HG03095 (cell line): ENCODE measurements around the gene MAP3K1.

Experiments used
- ATAC-seq: cut with Tn5 transposase; IDR thresholded peaks from one replicate; pipeline ENCODE4 v1.9.1; 2021; ENCODE audit warnings: moderate library complexity; ENCODE audit not compliant: unreplicated experiment

MAP3K1 gene

DNA sequence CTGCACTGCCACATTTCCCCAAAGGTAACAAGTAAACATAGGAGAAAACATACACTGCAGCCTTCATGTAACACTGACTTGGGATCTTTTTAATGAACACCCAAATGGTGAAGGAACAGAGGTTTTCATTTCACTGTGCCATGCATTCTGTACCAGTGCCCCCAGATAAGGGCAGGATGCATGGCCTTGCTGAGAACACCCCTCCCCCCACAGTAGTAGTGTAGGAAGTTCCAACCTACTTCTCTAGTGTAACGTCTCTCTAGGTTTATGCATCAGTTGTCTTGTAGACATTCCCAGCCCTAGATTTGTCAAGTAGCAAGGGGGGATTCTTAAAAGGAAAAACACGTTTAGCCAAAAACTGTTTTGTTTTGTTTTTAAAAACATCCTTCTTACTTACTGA is 29.9 kb downstream of the MAP3K1 start:
- ATAC-seq = no peak

DNA sequence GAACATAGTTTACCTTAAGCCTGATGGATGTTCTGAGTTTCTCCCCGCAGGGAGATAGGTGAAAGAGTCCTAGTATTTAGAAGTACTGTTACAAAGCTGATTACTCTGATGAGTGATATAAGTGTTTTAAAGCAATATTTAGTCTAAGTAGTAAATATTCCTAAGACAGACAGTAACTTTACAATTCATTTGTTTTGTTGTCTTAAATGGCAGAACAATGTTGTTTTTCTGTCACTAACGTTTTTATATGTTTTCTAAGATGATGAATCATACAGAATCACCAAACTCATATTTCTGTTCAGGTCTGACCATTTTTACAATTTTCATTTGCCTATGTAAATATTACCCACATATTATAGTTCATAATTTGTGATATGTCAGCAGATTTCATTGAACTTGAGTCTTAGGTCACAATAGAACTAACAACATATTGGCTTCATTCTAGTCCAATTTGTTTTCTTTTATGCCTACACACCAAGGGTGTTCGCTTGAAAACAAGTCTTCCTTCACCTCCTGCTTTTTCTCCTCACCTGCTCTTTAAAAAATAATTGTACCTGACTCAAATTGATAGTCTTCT is 30.6 kb downstream of the MAP3K1 start:
- no peak for ATAC-seq

DNA sequence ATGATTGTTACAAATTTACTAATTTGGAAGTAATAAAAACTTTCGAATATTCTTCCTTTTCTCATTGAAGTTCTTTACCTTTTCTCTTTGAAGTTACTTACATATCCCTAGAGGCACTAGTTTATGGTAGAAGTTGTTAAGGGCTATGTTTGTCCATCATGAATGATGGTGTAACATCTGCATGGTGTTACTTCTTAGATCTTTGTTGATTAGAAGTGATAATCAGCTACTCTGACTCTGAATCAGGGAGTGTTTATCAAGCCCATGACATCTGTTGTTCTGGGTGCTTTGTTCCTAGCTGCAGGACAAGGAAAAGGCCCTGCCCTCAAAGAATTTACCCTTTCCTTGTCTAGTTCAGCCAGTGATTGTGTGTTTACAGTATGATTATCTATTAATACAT is 32.9 kb downstream of the MAP3K1 start:
- no peak for ATAC-seq

DNA sequence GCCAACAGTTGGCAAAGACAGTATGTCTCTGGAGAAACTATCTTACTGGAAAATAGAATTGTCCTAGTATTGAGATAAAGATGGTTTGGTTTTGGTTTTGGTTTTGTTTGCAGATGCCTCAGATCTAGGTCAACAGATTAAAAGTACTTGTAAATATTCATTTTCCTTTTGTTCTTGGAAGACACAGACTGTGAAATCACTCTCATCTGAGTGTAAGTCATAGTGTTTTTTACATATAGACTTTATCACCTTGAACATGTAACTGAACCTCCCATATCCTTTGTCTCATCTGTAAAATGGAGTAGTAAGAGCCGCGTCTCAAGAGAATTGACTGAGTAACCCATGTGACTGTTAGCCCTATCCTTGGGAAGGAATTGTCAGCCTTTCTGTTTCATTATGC is 34.3 kb downstream of the MAP3K1 start:
- ATAC-seq = no peak

DNA sequence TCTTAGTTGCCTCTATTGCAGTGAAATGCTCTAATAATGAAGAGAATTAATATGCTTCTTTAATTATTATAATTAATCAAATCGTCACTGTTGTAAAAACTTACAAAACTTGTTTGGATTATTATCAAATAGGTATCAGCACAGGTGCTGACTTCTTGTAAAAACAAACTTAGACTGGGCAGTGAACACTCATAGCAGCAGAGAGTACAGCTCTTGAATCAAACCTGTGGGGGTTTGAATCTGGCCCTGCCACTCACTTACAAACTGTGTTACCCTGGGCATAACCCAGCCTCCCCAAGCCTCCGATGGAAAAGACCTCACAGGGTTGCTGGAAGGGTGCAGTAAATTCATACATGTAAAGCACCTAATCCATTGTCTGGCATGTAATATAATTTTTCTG is 35.1 kb downstream of the MAP3K1 start:
- no peak for ATAC-seq

DNA sequence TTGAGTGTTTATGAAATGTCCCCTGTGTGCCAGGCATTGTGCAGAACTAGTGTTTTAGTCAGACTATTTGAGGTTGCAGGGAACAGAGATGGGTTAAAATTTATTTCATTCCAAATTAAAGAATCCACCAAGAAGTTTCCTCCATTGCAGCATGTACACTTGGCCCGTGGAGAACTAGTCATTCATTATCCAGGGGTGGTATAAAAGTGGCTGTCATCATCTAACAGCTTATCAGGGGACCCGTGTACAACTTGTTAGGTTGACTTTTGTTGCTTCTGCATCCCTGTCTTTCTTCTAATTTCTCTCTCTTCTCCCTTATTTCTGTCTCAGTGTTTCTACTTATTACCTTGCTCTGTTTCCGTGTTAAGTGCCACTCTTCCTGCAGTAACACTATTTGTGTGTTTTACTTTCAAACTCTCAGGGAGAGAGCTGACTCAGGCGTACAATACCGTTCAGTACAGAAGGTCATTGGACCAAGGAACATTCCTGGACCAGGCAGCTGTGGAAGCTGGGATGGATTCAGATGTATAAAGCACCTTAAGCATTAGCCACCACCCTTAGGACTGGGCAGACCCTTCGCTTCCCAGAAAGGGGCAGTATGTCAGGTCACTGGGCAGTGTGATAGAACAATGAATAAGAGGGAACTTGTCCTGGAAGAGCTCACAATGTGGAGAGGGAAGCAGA is 36.1 kb downstream of the MAP3K1 start:
- no peak for ATAC-seq

DNA sequence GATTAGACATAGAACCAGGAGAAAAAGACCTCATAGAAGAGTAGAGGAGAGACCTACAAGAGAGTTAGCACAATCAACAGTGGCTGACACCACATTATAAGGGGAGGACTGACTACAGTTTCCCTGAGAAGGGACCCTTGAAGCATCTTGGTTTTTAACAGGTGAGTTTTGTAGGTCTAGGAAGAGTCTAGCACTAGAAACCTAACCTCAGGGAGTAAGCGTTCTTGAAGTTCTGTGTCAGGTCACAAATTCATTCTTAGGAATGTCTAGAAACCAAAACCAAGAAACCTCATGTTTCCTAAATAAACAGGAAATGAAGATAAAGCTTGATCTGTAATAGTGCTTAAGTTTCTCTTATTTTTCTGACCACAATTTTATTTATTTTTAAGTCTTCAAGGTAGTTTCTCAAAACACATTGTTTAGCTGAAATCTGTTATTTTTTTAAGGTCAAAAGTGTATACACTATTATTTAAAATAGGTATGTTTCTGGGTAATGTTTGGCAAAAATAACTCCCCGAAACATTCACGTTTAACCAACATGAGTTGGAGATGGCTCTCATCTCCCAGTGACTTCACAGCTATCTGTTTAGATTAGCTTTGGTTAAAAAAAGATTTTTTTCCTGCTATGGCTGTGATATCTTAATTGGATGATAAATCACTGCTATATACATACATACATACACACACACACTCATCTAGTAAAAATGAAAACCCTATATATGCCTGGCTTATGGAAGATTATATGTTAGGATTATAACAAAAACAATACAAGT is 37.1 kb downstream of the MAP3K1 start:
- ATAC-seq = no peak

DNA sequence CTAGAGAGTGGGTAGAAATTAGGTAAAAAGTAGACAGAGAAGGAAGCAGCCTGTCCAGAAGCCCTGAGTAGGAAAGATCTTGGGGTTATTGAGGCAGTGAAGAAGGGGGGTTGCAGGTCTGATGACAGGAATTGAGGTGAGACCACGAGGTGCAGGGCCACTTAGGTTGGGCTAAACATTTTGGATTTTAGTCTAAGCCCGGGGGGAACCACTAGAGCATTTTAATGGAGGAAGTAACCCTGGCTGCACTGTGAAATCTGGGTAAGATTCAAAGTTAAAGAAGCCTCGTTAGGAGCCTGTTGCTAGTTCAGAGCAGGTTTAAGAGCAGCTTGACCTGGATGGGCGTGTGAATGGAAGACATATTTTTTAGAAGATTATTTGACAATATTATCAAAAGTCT is 38.3 kb downstream of the MAP3K1 start:
- ATAC-seq = no peak

DNA sequence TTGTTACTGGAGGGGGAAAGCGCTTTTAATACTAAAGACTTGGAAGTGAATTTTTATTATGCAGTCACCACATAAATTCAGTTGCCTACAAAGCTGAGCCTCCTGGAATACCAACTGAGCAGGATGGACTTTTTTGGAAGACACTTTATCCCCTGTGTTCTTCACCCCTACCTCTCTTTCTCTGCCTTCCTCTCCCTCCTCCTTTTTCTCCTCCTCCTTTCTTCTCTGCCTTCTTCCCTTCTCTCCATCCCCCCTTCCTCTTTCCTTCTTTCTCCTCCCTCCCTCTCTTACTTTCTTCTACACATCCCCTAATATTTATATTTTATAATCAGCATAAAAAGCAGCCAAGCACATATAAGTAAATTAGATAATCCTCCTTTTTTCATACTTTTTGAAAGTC is 39.6 kb downstream of the MAP3K1 start:
- no peak for ATAC-seq

DNA sequence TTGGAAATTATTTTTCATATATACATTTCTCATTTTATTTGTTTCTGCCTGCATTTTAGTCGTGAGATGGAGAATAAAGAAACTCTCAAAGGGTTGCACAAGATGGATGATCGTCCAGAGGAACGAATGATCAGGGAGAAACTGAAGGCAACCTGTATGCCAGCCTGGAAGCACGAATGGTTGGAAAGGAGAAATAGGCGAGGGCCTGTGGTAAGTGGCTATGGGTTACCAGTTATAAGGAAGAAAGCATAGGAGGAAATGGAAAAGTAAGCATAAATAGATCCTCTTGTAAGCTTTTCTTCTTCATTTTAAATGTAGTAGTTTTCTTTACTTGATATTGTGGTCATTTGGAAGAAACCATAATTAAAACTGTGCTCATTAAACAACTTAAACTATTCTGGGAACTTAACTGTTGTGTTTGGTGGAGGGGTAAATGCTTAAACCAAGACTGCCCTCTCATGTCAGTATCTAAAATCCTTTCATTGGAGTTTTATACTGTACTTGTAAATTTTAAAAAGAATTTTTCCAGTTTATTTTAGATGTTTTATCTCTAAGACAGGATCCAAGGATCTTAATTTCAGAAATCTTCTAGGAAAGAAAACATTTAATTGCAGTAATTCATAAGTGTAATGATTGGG is 41.3 kb downstream of the MAP3K1 start:
- ATAC-seq = no peak

DNA sequence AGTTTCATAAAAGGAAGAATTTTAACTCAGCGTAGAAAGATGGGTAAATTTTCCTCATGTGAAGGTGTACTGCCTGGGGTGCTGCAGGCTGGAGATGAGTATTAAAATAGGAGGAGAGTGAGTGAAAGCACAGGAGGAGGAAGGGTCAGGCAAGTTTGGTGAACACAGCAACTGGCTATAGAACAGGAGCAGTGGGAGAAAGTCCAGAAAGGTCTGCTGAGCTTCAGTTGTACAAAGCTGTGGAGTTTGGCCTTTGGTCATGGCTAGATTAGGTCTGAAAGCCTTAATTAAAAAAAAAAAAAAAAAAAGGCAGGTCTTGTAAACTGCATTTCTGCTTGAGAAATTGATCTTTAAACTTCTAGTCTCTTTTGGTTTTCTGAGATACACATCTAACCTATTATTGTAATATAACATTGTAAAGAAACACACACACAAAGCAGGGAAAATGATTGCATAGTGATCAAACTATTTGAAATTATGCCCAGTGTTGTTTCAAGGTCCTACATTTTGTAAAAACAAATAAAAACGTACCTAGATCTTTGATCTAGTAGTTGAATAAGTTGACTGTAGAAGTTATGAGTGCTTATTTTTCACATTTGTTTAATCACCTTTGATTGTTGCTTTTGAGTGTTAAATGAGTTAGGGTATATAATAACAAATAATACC is 43.6 kb downstream of the MAP3K1 start:
- no peak for ATAC-seq

DNA sequence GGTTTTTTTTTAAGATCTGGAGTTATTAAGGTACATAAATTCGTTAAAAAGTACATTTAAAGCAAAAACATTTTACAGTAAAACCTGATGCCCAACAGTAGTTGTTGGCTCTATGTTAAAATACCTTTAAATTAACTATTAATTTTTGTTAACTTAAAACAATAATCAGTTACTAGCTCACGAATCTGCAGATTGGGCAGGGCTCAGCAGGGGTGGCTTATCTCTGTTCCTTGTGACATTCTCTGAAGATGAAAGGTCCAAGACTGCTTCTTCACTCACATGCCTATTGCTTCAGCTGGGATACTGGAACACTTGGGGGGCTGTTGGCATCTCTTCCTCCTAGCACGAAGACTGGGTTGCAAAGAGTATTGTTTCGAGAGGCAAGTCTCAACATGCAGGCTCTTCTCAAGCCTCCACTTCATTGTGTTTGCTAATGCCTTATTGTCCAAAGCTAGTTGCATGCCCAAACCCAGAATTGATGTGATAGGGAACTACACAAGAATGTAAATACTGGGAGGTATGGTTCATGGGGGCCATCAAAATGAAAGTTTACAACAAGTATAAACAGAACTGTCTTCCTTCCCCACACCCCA is 46.6 kb downstream of the MAP3K1 start:
- no peak for ATAC-seq

DNA sequence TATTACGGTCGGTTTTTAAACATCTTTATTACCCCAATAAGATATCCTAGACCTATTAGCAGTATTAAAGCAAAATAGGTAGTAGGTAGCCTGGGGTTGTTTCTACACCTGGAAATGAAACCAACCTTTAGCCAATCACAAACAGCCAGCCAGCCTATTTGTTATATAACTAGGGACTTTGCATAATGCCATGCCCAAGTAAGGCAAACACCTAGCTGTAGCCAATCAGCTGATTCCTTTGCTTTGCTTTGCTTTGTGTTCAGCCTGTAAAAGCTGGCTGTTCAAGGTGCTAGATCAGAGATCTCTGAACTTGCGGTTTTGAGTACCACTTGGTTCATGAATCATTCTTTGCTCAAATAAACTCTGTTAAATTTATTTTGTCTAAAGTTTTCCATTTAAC is 47.6 kb downstream of the MAP3K1 start:
- ATAC-seq = no peak

DNA sequence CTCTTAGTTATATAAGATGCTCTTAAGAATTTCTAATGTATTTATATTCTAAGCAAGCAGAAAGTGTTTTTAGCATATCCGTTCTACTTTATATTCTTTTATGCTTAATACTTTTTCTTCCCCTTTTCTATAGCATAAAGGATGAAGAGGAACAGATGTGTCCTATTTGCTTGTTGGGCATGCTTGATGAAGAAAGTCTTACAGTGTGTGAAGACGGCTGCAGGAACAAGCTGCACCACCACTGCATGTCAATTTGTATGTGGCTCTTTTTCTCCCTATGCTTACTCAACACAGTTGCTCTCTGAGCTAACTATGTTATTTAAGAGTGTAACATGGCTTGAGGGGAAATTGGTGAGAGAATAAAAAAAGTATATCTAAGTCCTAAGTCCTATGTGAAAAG is 56.4 kb downstream of the MAP3K1 start:
- ATAC-seq = no peak

DNA sequence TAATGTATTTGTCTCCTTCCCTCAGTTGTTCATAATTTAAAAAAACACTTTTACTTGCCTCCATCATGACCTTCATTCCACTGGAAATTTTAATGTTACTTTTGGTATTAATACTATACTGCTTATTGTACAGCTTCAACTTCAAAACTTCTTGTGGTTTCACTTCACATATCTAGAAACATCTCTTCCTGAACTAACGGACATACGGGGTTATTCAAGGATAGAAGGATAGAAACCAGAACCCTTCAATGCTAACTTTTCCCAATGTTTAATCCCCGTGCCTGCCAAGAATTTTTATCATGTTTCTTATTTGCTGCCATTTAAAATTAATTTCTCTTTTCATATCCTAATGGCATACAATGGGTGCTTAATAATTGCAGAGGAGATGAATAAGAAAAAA is 57.7 kb downstream of the MAP3K1 start:
- no peak for ATAC-seq

DNA sequence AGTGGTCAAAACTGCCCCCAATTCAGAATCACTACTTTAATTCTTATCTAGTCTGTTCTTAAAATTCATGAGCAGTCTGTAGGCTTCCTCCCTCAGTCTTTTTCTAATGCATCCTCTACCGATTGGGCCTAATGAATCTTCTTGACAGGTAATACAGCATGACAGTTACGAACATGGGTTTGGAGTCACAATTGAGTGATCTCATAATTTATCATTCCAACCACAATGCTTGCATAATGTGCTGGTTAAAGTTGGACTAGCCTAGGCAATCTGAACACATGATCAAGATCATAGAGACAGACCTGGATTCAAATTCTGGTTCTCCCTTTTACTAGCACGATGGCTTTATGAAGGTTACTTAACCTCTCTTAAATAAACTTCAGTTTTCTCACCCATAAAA is 61.0 kb downstream of the MAP3K1 start:
- no peak for ATAC-seq

DNA sequence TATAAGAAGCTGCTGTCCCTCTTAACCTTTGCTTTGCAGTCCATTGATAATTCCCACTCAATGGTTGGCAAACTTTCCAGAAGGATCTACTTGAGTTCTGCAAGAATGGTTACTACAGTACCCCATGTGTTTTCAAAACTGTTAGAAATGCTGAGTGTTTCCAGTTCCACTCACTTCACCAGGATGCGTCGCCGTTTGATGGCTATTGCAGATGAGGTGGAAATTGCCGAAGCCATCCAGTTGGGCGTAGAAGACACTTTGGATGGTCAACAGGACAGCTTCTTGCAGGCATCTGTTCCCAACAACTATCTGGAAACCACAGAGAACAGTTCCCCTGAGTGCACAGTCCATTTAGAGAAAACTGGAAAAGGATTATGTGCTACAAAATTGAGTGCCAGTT is 66.2 kb downstream of the MAP3K1 start:
- no peak for ATAC-seq

DNA sequence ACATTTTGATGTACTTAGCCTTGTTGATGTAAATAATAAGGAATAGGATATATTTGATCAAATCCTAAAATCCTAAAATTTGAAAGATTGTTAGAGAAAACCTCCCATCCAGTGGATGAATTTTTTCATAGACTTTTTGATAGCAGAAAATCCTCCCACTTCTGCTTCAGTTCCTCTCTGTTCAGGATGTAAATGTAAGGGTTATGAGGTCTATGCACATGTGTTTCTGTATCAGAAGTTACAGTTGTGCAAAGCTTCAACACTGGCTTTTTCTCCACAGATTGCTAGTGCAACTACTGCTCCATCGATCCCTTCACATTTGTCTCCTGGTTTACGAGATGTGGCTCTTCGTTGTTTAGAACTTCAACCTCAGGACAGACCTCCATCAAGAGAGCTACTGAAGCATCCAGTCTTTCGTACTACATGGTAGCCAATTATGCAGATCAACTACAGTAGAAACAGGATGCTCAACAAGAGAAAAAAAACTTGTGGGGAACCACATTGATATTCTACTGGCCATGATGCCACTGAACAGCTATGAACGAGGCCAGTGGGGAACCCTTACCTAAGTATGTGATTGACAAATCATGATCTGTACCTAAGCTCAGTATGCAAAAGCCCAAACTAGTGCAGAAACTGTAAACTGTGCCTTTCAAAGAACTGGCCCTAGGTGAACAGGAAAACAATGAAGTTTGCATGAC is 78.1 kb downstream of the MAP3K1 start:
- no peak for ATAC-seq

DNA sequence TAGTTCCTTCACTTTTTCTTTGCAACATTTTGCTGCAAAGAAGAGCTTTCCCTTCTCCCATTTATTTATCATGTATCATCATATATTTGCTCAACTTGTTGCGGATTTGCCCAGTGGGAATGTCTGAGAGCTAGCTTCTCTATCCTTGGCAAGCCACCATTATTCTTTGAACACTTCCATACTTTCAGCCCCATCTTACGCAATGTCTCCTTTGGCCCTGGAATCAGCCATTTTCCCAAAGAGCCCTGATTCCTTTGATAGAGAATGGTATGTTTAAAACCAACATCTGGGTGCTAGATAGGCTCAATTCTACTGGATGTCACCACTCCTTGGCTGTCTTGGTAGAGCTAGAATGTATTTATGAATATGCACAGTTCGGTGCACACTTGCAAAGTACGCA is 81.4 kb downstream of the MAP3K1 start:
- ATAC-seq = no peak

DNA sequence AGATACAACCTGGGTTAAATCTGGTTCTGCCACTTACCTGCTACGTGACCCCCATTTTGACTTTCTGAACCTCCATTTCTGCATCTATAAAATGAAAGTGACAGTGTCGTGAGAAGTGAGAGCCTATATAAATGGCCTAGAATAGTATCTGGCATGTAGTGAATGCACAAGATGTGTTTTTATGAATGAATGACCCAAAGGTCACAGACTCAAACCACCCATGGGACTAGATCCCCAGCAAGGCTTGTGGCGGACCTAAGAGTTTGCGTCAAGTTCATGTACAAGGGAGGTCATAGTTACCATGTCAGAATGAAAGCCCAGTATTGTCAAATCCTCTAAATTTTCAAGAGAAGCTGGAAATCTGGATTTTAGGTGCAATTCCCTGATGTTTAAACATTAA is 82.9 kb downstream of the MAP3K1 start:
- no peak for ATAC-seq
